Uterus (tissue), 4 donors: ENCODE data around the gene BARHL1. TPM values are rescaled to one million over a fixed set of nuclear protein-coding genes. Genes with fewer than 3 reads are reported as not detected.

Source experiments
- DNase-seq, 2 donors: peaks; one replicate each; pipeline ENCODE4 v3.0.0-alpha.2; 2019 to 2020
- H3K27ac ChIP-seq, 2 donors: fragments of 200-600 bp; sonication (generic); 1 replicate in 1 of 2; 2 replicates in 1 of 2; pipeline ENCODE4 v1.5.1; 2016 to 2018
- H3K27me3 ChIP-seq, 2 donors: fragments of 200-600 bp; sonication (generic); one replicate each; pipeline ENCODE4 v1.5.1; 2018 to 2019; ENCODE audit warnings: control low read depth in 1 of 2
- H3K36me3 ChIP-seq, 2 donors: fragments of 200-600 bp; sonication (generic); one replicate each; pipeline ENCODE4 v1.5.1; 2019; ENCODE audit warnings: control low read depth in 1 of 2
- H3K4me1 ChIP-seq, 2 donors: fragments of 200-600 bp; sonication (generic); one replicate each; pipeline ENCODE4 v1.5.1; 2018 to 2019; ENCODE audit warnings: control low read depth in 1 of 2
- H3K4me3 ChIP-seq, 2 donors: fragments of 200-600 bp; sonication (generic); 1 replicate in 1 of 2; 2 replicates in 1 of 2; pipeline ENCODE4 v1.5.1; 2018 to 2019; ENCODE audit warnings: mild to moderate bottlenecking in 1 of 2
- H3K9me3 ChIP-seq, 2 donors: fragments of 200-600 bp; sonication (generic); one replicate each; pipeline ENCODE4 v1.5.1; 2019; ENCODE audit warnings: control low read depth in 1 of 2
- CTCF ChIP-seq, 4 experiments: fragments of 200-600 bp in 2 of 4; fragments of 450-650 bp in 2 of 4; sonication (generic) in 2 of 4; IDR thresholded peaks; one replicate each; pipeline ENCODE4 v1.5.1; 2016 to 2019; ENCODE audit warnings: antibody characterized with exemption in 4 of 4, mild to moderate bottlenecking in 2 of 4, moderate library complexity in 1 of 4
- POLR2A ChIP-seq, 2 donors: fragments of 450-650 bp; IDR thresholded peaks; one replicate each; pipeline ENCODE4 v1.6.1; 2016; ENCODE audit warnings: antibody characterized with exemption in 2 of 2, mild to moderate bottlenecking in 1 of 2, moderate library complexity in 1 of 2
- intact Hi-C: fragments of 100-400 bp; cut with DNase I; formaldehyde crosslinking; loops from one replicate; pipeline ENCODE4 v1.15.1; 2023; ENCODE audit warnings: low total_unique reads
- total RNA-seq, 4 donors: library from RNA; depleted of rRNA in 3 of 4; stranded (reverse); fragments of >200 nt in 3 of 4; gene quantifications; one replicate each; pipeline versions ENCODE4 v1.1.0 to v1.2.4, GENCODE V29; 2014 to 2023
- donor health status: DM: yes; HTN: yes; CAD: no.

BARHL1 gene
- not detected for total RNA-seq

- intact Hi-C loops: no loop called here
- H3K4me1 ChIP-seq: no peaks in the 10 kb centered on the region
- no peaks in the 10 kb centered on the region for H3K36me3 ChIP-seq
- H3K27ac ChIP-seq: no peak within 1 kb of the TSS
- H3K4me3 ChIP-seq: peak within 1 kb of the TSS in 1 of 2 donors; percentile 21
- DNase-seq: no peak
- H3K27me3 ChIP-seq: peaks cover 33 to 79% of the 10 kb centered on the region in 2 donors
- TF ChIP-seq POLR2A (IDR thresholded peaks at IDR 0.05) (no peak), CTCF (IDR thresholded peaks at IDR 0.05) (no peak)
- H3K9me3 ChIP-seq: no peaks in the 10 kb centered on the region
Observed at GRCh38 chr9:132582276-132582785, at the start of gene BARHL1. Gene BARHL1, plus strand, starts transcription at chr9:132582606. Its CDS starts 192 bp downstream, at chr9:132582798.

GRCh38 chr9:132534832-132535231 is 47.6 kb upstream of the BARHL1 start:
- Histone ChIP-seq H3K4me1 (no peaks in the 10 kb centered on the region), H3K4me3 (no peak overlapping the region), H3K27ac (no peak overlapping the region), H3K27me3 (no peaks in the 10 kb centered on the region), H3K36me3 (no peaks in the 10 kb centered on the region), H3K9me3 (peaks cover 0 to 4% of the 10 kb centered on the region in 2 donors)
- intact Hi-C loops: no loop called here
- TF ChIP-seq POLR2A (IDR thresholded peaks at IDR 0.05): no peak
- no peak for DNase-seq

GRCh38 chr9:132536124-132536523 is 46.3 kb upstream of the BARHL1 start:
- peaks cover 0 to 4% of the 10 kb centered on the region in 2 donors for H3K9me3 ChIP-seq
- H3K27ac ChIP-seq: no peak overlapping the region
- intact Hi-C loops: no loop called here
- no peaks in the 10 kb centered on the region for H3K4me1 ChIP-seq
- DNase-seq: no peak
- no peak overlapping the region for H3K4me3 ChIP-seq
- H3K27me3 ChIP-seq: no peaks in the 10 kb centered on the region
- no peaks in the 10 kb centered on the region for H3K36me3 ChIP-seq
- TF ChIP-seq CTCF (IDR thresholded peaks at IDR 0.05) (no peak), POLR2A (IDR thresholded peaks at IDR 0.05) (no peak)

GRCh38 chr9:132537352-132537751 is 45.1 kb upstream of the BARHL1 start:
- no peak overlapping the region for H3K4me3 ChIP-seq
- no peaks in the 10 kb centered on the region for H3K4me1 ChIP-seq
- no peak overlapping the region for H3K27ac ChIP-seq
- no peaks in the 10 kb centered on the region for H3K36me3 ChIP-seq
- intact Hi-C loops: no loop called here
- peaks cover 0 to 4% of the 10 kb centered on the region in 2 donors for H3K9me3 ChIP-seq
- no peak for DNase-seq
- TF ChIP-seq POLR2A (IDR thresholded peaks at IDR 0.05) (no peak), CTCF (IDR thresholded peaks at IDR 0.05) (no peak)
- H3K27me3 ChIP-seq: no peaks in the 10 kb centered on the region

- Histone ChIP-seq H3K9me3 (peaks cover 0 to 4% of the 10 kb centered on the region in 2 donors), H3K27ac (no peak overlapping the region), H3K4me3 (no peak overlapping the region), H3K27me3 (no peaks in the 10 kb centered on the region), H3K4me1 (no peaks in the 10 kb centered on the region), H3K36me3 (no peaks in the 10 kb centered on the region)
- intact Hi-C loops: no loop called here
- no peak for DNase-seq
- TF ChIP-seq POLR2A (IDR thresholded peaks at IDR 0.05) (no peak), CTCF (IDR thresholded peaks at IDR 0.05) (no peak)
Observed at GRCh38 chr9:132538071-132538470, 44.3 kb upstream of the BARHL1 start.

- Histone ChIP-seq H3K4me3 (no peak overlapping the region), H3K36me3 (no peaks in the 10 kb centered on the region), H3K27me3 (no peaks in the 10 kb centered on the region), H3K9me3 (peaks cover 0 to 4% of the 10 kb centered on the region in 2 donors), H3K27ac (no peak overlapping the region), H3K4me1 (no peaks in the 10 kb centered on the region)
- TF ChIP-seq POLR2A (IDR thresholded peaks at IDR 0.05) (no peak), CTCF (IDR thresholded peaks at IDR 0.05) (no peak)
- DNase-seq: no peak
- intact Hi-C loops: no loop called here
Observed at GRCh38 chr9:132539096-132539495, 43.3 kb upstream of the BARHL1 start.
